ENCODE data around the gene MIA. TPM values are rescaled to one million over a fixed set of nuclear protein-coding genes. Genes with fewer than 3 reads are reported as not detected.

The MIA gene
- total and polyA plus RNA-seq, 12 donors: 0.74 to 9.2 (median 4.9) TPM; not detected in 6

GRCh38 chr19:40758491-40758890 is 16.8 kb upstream of the MIA start:
- TF ChIP-seq CTCF (IDR thresholded peaks at IDR 0.05) (no peak), POLR2A (IDR thresholded peaks at IDR 0.05) (no peak)
- Histone ChIP-seq H3K36me3 (replicated peaks in 1 of 2) (peaks cover 0 to 62% of the 10 kb centered on the region in 2 donors), H3K27ac (no peak overlapping the region), H3K4me3 (no peak overlapping the region), H3K27me3 (no peaks in the 10 kb centered on the region), H3K4me1 (replicated peaks in 1 of 2) (peaks cover 13 to 33% of the 10 kb centered on the region in 2 donors), H3K9me3 (replicated peaks in 1 of 3) (no peaks in the 10 kb centered on the region)
- 94 to 100% (median 96%) methylated on average over 3 of the region's 3 CpGs for WGBS, 4 donors
- intact Hi-C loops (cut with DNase I): no loop called here
- DNase-seq: no peak

GRCh38 chr19:40759352-40759751 is 16.0 kb upstream of the MIA start:
- intact Hi-C loops (cut with DNase I): no loop called here
- Histone ChIP-seq H3K4me3 (no peak overlapping the region), H3K36me3 (replicated peaks in 1 of 2) (peaks cover 0 to 70% of the 10 kb centered on the region in 2 donors), H3K27ac (no peak overlapping the region), H3K9me3 (replicated peaks in 1 of 3) (no peaks in the 10 kb centered on the region), H3K4me1 (replicated peaks in 1 of 2) (peaks cover 5 to 24% of the 10 kb centered on the region in 2 donors), H3K27me3 (no peaks in the 10 kb centered on the region)
- TF ChIP-seq POLR2A (IDR thresholded peaks at IDR 0.05) (no peak), CTCF (IDR thresholded peaks at IDR 0.05) (no peak)
- 90 to 95% (median 92%) methylated on average over 5 to 13 of the region's 13 CpGs for WGBS, 4 donors
- no peak for DNase-seq

- Histone ChIP-seq H3K9me3 (replicated peaks in 1 of 3) (no peaks in the 10 kb centered on the region), H3K4me1 (replicated peaks in 1 of 2) (no peaks in the 10 kb centered on the region), H3K4me3 (no peak overlapping the region), H3K36me3 (replicated peaks in 1 of 2) (peaks cover 0 to 91% of the 10 kb centered on the region in 2 donors), H3K27ac (peak overlapping the region in 1 of 5 donors; percentile 7), H3K27me3 (no peaks in the 10 kb centered on the region)
- 85 to 90% (median 88%) methylated on average over 17 of the region's 17 CpGs for WGBS, 4 donors
- TF ChIP-seq POLR2A (IDR thresholded peaks at IDR 0.05) (no peak), CTCF (IDR thresholded peaks at IDR 0.05) (no peak)
- intact Hi-C loops (cut with DNase I): no loop called here
- DNase-seq: no peak
These were observed 12.4 kb upstream of the MIA start for GRCh38 chr19:40762754-40763470.

- no peaks in the 10 kb centered on the region for H3K9me3 ChIP-seq (replicated peaks in 1 of 3)
- TF ChIP-seq POLR2A (IDR thresholded peaks at IDR 0.05) (no peak), CTCF (IDR thresholded peaks at IDR 0.05) (no peak)
- no peaks in the 10 kb centered on the region for H3K27me3 ChIP-seq
- H3K27ac ChIP-seq: no peak overlapping the region
- no peak overlapping the region for H3K4me3 ChIP-seq
- H3K36me3 ChIP-seq (replicated peaks in 1 of 2): peaks cover 0 to 85% of the 10 kb centered on the region in 2 donors
- no peaks in the 10 kb centered on the region for H3K4me1 ChIP-seq (replicated peaks in 1 of 2)
- 89 to 96% (median 93%) methylated on average over 6 to 7 of the region's 7 CpGs for WGBS, 4 donors
- DNase-seq: no peak
- intact Hi-C loops (cut with DNase I): no loop called here
These were observed 11.8 kb upstream of the MIA start for GRCh38 chr19:40763526-40763925.

Data from adrenal gland (tissue), 12 donors.